GM19240 (cell line): ENCODE measurements around the gene CEACAM5.
"Not testable (repeated sequence)": the region's sequence is repeated elsewhere in the genome, so short reads cannot be mapped to it uniquely, and the experiment has no call there.

ENCODE experiments used
- DNase-seq: peaks from one replicate; pipeline ENCODE4 v3.0.0; 2011; ENCODE audit warnings: low spot score; ENCODE audit not compliant: insufficient read length

Gene CEACAM5

DNA sequence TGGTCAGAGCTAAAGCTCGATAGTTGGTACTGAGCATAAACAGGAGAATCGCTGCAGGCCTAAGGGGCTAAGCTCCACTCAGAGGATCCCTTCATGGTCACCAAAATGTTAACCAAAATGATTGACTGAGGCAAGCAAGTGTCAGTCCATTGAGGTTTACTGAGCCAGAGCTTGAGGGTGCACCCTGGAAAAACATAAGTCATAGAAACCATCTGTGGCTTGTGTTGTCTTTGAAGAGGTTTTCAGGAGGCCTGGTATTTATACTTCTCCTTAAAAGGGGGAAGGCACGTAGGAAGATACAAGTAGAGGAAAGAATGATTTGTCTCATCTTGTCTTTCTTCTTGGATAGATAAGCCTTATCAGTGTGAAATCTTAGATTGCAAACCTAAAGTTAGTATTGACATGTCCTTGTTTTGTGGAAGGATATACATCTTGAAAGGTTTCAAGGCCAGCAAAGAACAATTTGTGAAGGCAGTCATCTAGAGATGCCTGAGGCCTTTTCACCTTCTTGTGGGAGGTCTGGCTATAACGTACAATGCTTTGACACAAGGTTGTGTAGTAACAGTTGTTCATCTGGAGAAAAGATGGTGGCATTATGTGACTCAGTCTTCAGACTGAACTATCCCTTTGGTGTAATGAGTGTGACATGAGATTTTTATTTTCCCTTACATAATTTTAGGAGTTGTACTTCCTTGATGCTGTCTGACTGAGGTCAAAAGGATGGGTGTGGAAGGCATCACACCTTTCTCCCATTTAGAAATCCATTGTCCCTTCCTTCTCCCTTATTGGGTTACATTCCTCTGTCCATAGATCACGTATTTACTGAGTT, 32.2 kb downstream of the CEACAM5 start:
- no peak for DNase-seq

DNA sequence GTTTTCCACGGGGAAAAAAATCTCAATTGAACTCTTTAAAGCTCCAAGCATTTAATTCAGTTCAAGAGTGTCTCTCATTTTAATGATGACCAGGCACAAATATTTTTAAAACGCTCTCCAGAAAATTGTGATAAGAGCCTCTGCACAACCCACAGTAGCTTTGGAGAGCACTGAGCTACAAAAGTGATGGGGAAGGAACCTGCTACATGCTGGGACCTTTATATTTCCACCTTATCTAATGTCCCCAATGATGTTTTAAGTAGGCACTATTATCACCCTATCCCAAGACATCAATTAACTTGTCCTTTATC, 32.8 kb downstream of the CEACAM5 start:
- DNase-seq = no peak

DNA sequence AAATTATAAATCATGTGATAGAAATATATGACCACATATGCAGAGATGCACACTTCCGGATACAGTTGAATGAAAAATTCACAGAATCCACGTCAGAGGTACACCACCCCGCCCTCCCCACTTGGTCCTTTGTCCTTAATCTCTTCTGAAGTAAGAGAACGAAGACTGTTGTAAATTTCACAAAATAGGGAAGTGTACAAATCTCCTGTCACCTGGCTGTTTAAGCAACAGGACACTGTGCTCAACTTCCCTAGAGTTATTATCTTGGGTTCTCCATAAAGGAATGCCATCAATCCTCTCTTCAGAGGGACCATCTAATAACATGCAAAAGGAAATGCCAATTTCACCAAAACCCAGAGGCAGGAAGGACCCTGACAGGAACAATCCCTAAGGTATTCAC, 36.4 kb downstream of the CEACAM5 start:
- no peak for DNase-seq

DNA sequence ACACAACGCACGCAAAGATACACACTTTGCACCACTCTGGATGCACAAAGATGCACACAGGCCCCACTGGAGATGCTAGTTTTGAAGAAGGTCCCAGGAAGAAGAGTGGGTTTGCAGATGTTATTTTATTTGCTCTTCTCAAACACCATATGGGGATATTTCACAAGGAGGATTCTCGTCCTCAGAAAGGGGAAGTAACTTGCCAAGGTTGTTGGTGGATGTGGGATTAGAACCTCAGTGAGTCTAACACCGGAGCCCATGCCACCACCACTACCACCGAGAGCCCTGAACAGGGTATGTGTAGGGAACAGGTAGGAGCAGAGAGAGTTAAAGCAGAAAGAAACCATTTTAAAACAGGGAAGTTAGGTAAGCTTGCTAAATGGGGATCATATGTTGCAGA, 37.3 kb downstream of the CEACAM5 start:
- no peak for DNase-seq

DNA sequence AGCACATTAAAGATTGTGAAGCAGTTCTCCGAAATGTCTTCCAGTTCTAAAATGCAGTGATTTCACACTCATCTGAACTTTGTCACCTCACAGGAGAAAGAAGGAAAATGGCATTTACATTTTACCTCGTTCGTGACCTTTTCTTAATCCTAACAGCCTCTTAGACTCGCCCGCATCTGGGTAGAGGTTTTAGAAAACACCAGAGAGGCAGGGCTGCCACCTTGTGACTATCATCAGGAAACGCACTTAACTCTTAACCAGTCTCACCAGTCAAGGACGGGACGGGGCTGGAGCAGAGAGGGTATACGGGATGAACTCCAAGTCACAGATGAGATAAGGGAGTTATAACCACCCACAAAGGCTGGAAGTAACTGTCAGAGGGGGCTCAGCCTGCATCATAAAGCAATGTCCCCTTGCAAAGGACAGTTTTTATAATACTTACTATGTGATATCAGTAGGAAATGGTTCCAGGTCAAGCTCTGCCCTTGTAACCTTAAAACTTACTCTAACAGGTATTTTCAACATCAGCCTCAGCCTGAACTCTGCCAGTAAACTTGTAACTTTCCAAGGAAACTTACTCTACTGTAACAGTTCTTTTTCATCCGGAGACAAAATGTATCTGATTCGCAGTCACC, 38.3 kb downstream of the CEACAM5 start:
- DNase-seq = no peak

DNA sequence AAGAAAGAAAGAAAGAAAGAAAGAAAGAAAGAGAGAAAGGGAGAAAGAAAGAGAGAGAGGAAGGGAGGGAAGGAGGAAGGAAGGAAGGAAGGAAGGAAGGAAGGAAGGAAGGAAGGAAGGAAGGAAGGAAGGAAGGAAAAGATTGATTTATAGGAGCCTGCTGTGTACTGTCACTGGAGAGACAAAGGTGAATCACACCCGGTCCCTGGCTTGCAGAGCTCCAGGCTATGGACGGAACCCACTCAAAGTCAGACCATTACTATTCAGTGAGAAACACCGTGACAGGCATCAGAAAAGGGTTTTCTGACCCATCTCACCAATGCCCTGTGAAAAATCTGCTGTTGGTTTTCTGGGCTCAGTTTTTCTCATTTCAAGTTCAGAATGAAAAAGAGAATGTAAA, 39.6 kb downstream of the CEACAM5 start:
- DNase-seq = no peak

DNA sequence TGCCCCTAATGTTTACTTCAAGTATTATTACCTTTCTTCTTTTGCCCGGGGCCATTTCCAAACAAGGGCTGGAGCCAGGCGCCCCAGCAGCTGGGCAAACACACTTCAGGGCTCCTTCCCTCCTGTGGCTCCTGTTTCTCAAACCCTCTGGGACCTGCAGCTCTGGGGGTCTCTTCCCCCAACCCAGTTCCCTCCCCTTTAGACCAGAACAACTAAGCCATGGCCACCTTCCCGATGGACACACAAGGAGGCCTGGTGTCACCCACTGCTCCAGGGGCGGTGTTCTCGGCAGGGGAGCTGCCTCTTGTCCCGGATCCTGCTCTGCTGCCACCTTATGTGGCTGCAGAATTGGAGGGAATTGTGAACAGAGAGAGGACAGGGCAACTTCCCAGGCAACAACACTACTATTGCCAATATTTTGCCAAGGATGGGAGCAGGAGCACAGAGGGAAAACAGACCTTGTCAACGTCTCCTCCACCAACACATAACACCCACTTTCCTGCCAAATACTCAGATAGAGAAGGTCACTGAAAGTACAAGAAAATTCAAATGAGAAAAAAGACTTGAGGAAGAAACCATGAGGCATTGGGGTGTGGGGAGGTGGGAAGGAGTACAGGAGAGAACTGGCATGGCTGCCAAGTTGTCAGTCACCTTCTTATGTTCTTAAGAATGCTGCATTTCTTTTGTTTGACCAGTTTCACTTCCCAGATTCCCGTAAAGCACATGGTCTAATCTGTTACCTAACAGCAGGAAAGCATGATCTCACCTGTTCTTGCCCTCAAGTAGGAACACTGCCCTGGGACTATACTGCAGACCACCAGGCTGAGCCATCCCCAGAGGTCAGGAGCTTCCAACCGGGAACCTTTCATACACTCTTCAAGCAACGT, 42.1 kb downstream of the CEACAM5 start:
- DNase-seq = not testable (repeated sequence)

DNA sequence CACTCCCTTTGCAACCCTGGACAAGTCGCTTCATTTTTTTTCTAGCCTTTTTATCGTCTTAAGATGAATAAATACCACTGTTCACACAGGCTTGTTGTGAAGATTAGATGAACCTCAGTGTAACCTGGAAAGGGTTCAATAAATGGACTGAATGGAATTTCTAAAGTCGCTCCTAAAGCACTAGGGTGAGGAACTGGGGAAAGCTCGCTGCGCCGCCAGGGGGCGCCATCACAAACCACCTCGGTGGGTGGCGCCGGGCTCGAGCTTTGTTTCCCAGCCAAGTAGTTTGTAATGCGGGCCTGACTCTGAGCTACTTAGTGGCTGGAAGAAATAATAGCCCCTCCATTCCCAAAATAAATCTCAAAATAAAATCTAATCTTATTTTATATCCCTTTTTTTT, 44.7 kb downstream of the CEACAM5 start:
- peak; percentile 32 for DNase-seq

DNA sequence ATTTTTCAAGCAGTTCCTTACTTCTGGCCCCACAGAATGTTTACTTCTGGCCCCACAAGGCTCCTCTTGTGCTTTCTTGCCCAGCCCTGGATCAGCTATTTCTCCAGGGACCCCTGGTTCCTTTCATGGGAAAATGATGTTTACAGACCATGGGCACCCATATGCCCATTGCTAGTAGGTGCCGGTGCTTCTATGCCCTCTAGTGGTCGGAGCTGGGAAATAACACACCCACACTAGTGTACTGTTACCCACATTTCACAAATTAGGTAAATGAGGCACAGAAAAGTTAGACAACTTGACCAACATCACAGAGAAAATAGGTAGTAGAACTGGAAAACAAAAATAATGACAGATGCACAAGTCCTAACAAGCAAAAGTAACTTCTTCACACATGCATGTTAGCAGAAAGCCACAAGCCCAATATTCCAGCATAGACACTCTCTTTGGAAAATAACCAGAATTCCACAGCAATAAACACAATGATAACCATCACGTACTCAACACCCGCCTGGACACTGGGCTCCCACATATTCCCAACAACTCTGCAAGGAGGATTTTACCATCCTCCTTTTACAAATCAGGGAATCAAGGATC, 45.6 kb downstream of the CEACAM5 start:
- DNase-seq = no peak

DNA sequence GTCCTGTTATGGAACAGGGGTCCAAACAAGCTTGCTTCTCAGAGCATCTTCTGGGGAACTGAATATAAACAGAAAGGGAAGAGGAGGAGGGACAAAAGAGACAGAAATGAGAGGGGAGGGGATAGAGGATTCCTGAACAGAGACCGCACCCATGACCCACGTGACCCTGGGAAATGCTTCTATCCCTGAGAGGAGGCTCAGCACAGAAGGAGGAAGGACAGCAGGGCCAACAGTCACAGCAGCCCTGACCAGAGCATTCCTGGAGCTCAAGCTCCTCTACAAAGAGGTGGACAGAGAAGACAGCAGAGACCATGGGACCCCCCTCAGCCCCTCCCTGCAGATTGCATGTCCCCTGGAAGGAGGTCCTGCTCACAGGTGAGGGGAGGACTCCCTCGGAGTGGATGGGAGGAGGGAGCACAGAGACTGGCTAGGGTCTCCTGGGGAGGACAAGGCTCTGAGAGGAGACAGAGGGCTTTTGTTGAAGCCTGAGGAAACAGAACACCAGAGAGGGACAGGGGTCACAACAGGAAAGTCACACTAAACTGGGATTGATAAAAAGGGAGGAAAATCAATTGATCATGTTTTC, 47.0 kb downstream of the CEACAM5 start, which contains the start of gene CEACAM6:
TSS of gene CEACAM6 (plus strand) at position 203 of the 586 bp plus-strand sequence. CDS start at position 312, 109 bp downstream.
- DNase-seq = no peak

DNA sequence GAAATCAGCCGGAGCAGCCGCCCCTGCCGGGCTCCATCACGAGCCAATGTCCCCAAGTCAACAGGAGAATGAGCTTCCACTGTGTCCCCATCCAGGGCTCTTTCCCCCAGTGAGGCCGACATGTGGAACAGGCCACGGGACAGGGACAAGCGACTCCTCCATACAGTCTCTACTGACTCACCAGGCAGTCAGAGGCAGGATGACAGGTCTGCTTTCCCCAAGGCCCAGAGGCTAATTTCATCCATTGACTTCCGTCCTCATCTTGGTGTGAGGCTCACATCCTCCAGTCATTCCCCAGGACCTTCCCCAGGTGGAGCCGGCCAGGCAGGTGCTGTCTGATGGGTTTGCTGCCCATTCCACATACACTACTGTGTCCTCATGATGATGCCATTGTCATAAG, 50.4 kb downstream of the CEACAM5 start:
- DNase-seq = no peak

DNA sequence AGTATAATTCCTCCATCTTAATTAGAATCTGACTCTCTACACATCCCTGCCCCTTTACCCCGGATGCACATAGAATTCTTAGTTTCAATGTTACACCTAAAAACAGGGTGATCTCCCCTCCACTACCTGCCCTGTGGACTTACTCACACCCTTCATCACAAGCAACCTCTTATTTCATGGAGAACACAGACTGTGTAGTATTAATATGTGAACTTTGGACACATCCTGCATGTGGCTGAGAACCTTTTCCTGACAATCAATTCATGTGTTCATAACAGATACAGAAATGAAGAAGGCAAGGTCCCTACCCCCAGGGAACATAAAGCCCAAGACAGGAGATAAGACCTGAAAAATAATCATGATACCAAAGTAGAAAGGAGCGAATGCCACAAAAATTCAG, 58.7 kb downstream of the CEACAM5 start:
- no peak for DNase-seq

DNA sequence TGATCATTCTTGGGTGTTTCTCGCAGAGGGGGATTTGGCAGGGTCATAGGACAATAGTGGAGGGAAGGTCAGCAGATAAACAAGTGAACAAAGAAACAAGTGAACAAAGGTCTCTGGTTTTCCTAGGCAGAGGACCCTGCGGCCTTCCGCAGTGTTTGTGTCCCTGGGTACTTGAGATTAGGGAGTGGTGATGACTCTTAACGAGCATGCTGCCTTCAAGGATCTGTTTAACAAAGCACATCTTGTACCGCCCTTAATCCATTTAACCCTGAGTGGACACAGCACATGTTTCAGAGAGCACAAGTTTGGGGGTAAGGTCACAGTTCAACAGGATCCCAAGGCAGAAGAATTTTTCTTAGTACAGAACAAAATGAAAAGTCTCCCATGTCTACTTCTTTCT, 59.7 kb downstream of the CEACAM5 start:
- not testable (repeated sequence) for DNase-seq

DNA sequence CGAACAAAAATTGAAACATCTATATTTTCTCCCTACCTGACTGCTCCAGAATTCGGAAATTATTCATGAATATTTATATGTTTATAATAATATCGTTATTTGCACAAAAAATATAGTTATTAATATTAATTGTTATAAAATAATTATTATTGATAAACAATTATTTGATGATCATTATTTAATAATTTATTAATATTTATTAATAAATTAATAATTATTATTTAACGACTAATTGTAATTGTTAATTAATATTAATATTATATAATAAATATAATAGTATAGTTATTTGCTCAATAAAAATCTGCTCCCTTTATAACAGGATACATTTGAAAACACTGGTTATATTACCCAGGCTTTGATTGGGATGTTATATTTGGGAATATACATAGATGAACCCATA, 61.2 kb downstream of the CEACAM5 start:
- no peak for DNase-seq

DNA sequence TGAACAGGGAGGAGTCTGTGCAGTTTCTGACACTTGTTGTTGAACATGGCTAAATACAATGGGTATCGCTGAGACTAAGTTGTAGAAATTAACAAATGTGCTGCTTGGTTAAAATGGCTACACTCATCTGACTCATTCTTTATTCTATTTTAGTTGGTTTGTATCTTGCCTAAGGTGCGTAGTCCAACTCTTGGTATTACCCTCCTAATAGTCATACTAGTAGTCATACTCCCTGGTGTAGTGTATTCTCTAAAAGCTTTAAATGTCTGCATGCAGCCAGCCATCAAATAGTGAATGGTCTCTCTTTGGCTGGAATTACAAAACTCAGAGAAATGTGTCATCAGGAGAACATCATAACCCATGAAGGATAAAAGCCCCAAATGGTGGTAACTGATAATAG, 63.0 kb downstream of the CEACAM5 start:
- no peak for DNase-seq

DNA sequence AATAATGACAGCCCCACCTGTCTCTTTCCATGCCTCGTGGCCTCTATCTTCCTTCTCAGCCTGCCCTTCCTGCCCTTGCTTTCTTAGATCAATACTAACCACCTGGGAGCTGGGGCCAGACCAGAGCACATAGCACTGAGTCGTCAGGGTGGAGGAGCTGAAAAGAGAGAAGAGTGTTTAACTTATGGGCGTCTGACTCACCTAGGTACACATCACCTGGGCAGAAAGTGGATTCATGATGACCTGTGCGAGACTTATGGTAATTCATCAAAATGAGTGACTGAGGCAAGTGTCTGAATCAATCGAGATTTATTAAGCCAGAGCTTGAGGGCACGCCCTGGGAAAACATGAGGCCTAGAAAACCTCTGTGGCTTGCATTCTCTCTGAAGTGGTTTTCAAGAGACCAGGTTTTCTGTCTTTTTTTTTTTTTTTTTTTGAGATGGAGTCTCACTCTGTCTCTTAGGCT, 66.1 kb downstream of the CEACAM5 start:
- DNase-seq = no peak

DNA sequence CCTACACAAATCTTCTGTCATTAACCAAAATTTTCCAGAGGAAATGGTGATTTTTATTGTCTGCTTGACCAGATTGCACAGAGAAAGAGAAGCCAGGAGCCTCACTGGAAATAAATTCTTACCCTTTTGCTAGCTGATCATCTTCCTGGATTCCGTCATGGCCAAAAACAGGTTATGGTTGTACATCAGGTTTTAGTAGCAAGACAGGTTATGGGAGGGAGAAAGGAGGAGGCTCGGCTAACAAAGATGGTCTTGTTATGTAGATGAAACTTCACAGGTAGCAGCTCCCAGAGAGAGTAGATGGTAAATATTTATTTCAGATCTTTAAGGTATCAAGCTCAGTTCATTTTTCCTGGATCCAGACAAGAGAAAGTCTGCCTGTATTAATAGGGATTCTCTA, 68.3 kb downstream of the CEACAM5 start:
- no peak for DNase-seq
